GM12874 (cell line): ENCODE results near the gene TRIM37.

Experiments
- CTCF ChIP-seq: IDR thresholded peaks from 2 replicates; pipeline ENCODE4 v1.5.1; 2011; ENCODE audit warnings: low read depth, mild to moderate bottlenecking, control low read depth, low read length, moderate library complexity; ENCODE audit not compliant: insufficient read depth

TRIM37 gene

DNA sequence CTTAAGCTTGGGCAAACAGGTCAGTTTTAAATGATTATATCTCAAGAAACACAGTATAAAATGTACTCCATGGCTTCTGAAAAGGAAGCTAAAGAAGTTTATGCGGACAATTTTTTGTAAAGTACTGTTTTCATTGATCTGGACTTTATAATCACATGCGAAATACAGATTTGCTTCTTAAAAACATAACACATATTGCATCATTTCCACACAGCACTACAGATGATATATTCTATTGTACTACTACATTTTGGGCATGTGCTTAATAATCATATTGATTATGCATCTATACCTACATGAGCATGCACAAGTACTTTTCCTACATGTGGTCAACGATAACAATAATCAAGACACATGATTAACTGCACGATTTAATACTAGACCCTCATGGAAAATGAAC is 22.5 kb downstream of the TRIM37 start:
- no peak for TF ChIP-seq CTCF

GRCh38 chr17:59074494-59074893 is 32.2 kb downstream of the TRIM37 start:
- no peak for TF ChIP-seq CTCF

DNA sequence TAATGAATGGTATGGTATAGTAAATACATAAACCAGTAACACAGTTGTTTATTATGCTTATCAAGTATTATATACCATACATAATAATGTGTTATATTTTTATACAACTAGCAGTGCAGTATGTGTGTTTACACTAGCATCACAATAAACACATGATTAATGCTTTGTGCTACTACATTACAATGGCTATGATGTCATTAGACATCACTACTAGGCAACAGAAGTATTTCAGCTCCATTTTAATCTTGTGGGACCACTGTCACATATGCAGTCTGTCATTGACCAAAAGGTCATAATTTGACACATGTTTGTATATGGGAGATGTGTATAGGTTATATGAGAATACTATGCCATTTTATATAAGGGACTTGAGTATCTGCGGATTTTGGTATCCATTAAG is 32.7 kb downstream of the TRIM37 start:
- TF ChIP-seq CTCF: no peak

- no peak for TF ChIP-seq CTCF
Observed at GRCh38 chr17:59069856-59070255, 36.8 kb downstream of the TRIM37 start.

GRCh38 chr17:59067756-59068155 is 38.9 kb downstream of the TRIM37 start:
- no peak for TF ChIP-seq CTCF

DNA sequence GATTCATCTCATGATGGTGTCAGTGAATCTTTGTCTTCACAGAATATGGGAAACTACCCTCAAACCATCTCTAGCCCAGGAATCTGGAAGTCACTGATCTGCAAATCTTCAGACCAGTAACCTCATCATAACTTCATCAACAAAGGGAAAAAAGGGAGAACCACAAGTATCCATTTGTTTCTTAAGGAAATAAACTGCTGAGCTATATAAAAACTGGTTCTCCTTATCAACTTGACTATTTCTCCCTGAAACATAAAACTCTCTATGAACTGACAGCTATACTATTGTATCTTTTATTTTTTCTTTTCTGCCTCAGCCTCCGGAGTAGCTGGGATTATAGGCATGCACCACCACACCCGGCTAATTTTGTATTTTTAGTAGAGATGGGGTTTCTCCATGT is 39.3 kb downstream of the TRIM37 start:
- TF ChIP-seq CTCF: no peak

- TF ChIP-seq CTCF: no peak
Observed at GRCh38 chr17:59062509-59062908, 44.2 kb downstream of the TRIM37 start.

DNA sequence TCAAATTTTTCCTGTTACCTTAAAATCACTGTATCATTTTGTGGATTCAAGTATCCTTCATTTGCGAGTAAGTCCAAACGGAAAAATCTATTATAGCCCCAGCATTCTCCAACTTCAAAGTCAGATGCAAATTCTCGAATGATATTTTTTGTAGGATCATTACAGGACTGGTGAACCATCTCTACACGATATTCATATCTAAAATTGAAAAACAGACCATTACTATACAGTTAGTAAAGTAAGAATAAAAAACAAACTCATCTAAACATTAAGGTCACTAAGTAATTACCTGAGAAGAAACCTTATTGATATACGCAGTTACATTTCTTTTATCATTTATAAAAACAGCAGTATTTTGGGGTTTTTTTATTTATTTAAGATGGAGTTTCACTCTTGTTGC is 49.8 kb downstream of the TRIM37 start:
- TF ChIP-seq CTCF: no peak
